ENCODE measurements around the gene A1BG. TPM values are rescaled to one million over a fixed set of nuclear protein-coding genes. Genes with fewer than 3 reads are reported as not detected.
"Not testable (repeated sequence)": the region's sequence is repeated elsewhere in the genome, so short reads cannot be mapped to it uniquely, and the experiment has no call there.

A1BG gene
- total RNA-seq, 4 donors from 2014 or later: 8.7 to 18.4 (median 16.4) TPM

GRCh38 chr19:58385313-58385890 is 32.1 kb upstream of the A1BG start:
- ATAC-seq (ENCODE audit: low FRiP score): no peak
- DNase-seq (ENCODE audit: low spot score): no peak
- TF ChIP-seq CTCF (IDR thresholded peaks at IDR 0.05): no peak

GRCh38 chr19:58382997-58383603 is 29.8 kb upstream of the A1BG start:
- ATAC-seq (ENCODE audit: low FRiP score) (no peak), DNase-seq (ENCODE audit: low spot score) (no peak)
- no peak for TF ChIP-seq CTCF (IDR thresholded peaks at IDR 0.05)

GRCh38 chr19:58381460-58382212 is 28.3 kb upstream of the A1BG start:
- ATAC-seq (ENCODE audit: low FRiP score) (no peak), DNase-seq (ENCODE audit: low spot score) (no peak)
- TF ChIP-seq CTCF (IDR thresholded peaks at IDR 0.05): no peak

- DNase-seq (ENCODE audit: low spot score) (peak; percentile 82), ATAC-seq (ENCODE audit: low FRiP score) (peak; percentile 94)
- no peak for TF ChIP-seq CTCF (IDR thresholded peaks at IDR 0.05)
Observed at GRCh38 chr19:58380662-58381459, 27.6 kb upstream of the A1BG start, which contains the start of gene ZNF837. Gene ZNF837, minus strand, starts transcription at chr19:58381030. Its CDS starts 11,698 bp downstream, at chr19:58369332.

- ATAC-seq (ENCODE audit: low FRiP score) (no peak), DNase-seq (ENCODE audit: low spot score) (no peak)
- TF ChIP-seq CTCF (IDR thresholded peaks at IDR 0.05): no peak
Observed at GRCh38 chr19:58380037-58380661, 26.9 kb upstream of the A1BG start.

GRCh38 chr19:58379246-58379645 is 26.0 kb upstream of the A1BG start:
- ATAC-seq (ENCODE audit: low FRiP score) (no peak), DNase-seq (ENCODE audit: low spot score) (no peak)
- no peak for TF ChIP-seq CTCF (IDR thresholded peaks at IDR 0.05)

- not testable (repeated sequence) for ATAC-seq (ENCODE audit: low FRiP score); DNase-seq (ENCODE audit: low spot score)
Observed at GRCh38 chr19:58376724-58377123, 23.4 kb upstream of the A1BG start.
